B cell (primary cell): ENCODE data around the gene ARHGAP42.

Experiments
- CTCF ChIP-seq: fragments of 200-600 bp; IDR thresholded peaks from one replicate; pipeline ENCODE4 v1.8.0; 2022; ENCODE audit warnings: antibody characterized with exemption, mild to moderate bottlenecking
- EZH2 ChIP-seq: IDR thresholded peaks from 2 replicates; pipeline ENCODE4 v1.6.1; 2012; ENCODE audit warnings: borderline replicate concordance, low read depth, mild to moderate bottlenecking, moderate library complexity, low read length; ENCODE audit not compliant: insufficient read depth, poor library complexity, severe bottlenecking

GRCh38 chr11:100849009-100849900, 162.2 kb downstream of the ARHGAP42 start:
- TF ChIP-seq EZH2: no peak
- TF ChIP-seq CTCF: no peak
